Inflammatory macrophage (primary cell): Measurements from ENCODE around the gene SLC2A1.

Experiments
- DNase-seq, 2 donors: peaks; one replicate each; pipeline ENCODE4 v3.0.0-alpha.2; 2020 to 2022

Gene SLC2A1

DNA sequence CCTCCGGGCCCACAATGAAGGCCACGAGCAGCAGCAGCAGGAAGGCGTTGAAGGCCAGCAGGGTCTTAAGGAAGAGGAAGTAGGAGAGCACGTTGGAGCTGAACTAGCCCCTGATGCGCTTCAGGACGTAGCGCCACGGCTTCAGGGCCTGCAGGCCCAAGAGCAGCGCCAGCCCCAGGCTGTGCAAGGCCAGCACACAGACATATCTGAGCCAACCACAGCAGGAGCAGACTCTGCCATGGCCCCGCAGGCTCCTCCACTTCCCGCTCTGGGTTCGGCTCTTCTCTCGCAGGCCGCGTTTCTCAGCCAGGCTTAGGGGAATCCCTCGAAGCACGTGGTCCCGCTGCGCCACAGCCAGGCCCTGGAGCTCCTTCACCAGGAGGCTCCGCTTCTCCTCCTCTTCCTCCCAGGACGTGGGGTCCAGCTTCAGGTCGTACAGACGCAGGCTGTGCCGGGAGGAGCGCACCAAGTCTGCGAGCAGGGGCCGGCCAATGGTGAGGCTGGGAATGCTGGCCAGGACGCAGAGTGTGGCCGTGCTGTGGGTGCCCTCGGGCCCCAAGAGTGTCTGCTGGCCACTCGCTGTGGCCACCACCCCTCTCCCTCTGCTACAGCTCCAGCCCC lies 70.5 kb downstream of the SLC2A1 start:
- DNase-seq: no peak

DNA sequence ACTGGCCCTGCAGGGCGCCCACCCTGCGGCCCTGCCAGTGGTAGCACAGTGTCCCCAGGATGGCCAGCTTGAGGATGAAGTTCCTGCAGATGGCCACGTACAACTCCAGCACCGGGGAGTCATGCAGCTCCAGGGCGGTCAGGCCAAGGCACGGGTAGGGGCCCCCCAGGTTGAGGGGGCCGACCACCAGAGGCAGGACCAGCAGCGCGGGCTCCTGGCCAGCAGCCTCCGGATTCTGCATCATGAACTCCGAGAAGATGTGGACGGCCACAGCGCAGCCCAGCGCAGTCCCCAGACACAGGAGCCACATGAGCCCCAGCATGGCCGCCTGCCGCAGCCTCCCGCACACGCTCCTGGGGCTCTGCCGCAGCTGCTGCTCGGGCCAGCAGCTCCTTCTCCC lies 71.3 kb downstream of the SLC2A1 start:
- DNase-seq: no peak

DNA sequence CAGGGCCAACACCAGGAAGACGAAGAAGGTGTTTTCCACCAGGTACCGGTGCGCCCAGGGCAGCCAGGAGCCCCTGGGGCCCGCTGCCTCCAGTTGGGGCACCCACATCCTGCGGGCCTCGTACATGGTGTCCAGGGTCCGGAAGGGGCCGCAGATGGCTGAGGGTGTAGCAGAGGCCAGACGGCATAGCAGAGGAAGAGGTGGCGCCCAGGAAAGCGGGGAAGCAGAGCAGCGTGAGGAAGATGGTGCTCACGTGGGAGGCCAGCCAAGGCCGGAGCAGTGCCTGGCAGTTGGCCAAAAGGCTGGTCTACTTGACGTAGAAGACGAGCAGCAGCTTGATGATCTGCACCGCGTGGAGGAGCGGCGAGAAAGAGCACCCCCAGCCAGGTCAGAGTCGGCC lies 71.9 kb downstream of the SLC2A1 start:
- no peak for DNase-seq

DNA sequence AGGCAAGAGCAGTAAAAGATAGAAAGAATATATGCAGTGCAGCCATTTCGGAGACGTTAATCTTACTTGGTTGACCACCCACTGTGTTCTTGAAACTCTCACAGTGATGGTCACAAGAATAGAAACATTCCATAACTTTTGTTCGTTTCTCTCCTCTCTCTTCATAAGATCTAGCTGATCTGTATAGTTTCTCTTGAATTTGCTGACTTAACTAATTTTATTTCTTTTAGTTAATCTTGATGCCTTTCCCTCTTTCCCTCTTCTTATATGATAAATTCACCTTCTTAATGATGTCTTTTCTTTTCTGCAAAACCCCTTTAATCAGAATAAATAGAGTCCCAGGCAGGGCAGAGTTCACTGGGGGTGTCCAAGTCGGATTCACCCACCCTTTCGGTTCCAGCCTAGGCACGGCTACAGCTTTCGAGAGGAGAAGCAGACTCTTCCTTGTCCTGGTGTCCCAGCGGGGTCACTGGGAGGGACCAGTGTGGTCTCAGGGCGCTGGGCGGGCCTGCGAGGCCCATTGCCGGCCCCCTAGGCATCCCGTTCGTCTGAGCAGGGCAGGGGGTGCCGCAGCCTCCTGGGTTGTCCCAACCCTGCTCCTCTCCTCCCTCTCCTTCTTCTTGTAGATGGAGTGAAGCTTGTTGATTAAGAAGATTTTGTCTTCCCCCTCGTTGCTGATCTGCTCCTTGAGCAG lies 72.5 kb downstream of the SLC2A1 start:
- no peak for DNase-seq

DNA sequence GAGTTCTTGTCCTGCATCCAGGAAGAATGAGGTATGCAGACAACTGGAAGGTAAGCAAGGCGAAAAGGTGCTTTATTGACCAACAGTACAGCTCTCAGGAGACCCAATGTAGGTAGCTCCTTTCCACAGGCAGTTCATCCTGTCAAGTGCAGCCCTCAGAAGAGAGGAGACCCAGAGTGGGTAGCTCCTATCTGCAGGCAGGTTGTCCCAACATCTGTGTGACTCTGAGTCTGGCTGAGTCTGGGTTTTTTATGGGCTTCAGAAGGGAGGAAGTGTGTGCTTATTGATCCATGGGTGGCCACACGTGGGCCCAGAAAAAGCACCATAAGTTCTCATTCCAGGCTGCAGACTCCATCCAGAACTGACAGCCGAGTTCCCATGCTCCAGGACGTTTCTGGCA lies 78.3 kb downstream of the SLC2A1 start:
- DNase-seq: no peak

DNA sequence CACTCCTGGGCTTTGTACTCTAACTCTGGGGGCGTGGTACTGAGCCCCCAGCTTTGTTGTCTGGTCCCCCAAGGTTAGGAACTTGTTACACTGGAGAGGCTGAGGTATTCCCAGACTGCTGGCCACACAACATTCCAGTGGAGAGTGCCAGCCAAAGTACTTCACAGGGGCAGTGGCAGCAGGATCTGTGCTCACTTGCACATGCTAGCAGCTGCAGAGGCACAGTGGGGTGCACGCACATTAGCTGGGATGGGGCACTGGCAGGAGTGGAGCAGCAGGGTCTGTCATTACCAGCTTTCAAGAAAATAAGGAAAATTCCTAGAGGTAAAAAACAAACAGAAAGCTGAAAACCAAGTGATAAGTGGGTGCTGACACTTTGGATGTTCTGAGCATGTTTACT lies 81.3 kb downstream of the SLC2A1 start:
- no peak for DNase-seq

DNA sequence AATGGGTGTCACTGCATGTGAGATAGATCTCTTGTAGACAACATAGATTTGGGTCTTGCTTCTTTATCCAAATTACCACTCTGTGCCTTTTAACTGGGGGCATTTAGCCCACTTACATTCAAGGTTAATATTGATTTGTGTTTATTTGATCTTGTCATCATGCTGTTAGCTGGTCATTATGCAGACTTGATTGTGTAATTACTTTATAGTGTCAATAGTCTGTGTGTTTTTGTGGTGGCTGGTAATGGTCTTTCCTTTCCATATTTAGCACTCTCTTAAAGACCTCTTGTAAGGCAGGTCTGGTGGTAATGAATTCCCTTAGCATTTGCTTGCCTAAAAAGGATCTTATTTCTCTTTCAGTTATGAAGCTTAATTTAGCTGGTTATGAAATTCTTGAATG lies 82.7 kb downstream of the SLC2A1 start:
- no peak for DNase-seq
